GM18505 (cell line): ENCODE results near the gene DCK.
"Not testable (repeated sequence)": the region's sequence is repeated elsewhere in the genome, so short reads cannot be mapped to it uniquely, and the experiment has no call there.

Experiments used
- ATAC-seq: cut with Tn5 transposase; IDR thresholded peaks from one replicate; pipeline ENCODE4 v1.9.1; 2021; ENCODE audit not compliant: unreplicated experiment
- POLR2A ChIP-seq: IDR thresholded peaks from 4 replicates; pipeline ENCODE4 v1.6.1; 2011; ENCODE audit warnings: borderline replicate concordance; ENCODE audit not compliant: insufficient read depth, insufficient read length; ENCODE audit errors: extremely low read depth

DCK gene

DNA sequence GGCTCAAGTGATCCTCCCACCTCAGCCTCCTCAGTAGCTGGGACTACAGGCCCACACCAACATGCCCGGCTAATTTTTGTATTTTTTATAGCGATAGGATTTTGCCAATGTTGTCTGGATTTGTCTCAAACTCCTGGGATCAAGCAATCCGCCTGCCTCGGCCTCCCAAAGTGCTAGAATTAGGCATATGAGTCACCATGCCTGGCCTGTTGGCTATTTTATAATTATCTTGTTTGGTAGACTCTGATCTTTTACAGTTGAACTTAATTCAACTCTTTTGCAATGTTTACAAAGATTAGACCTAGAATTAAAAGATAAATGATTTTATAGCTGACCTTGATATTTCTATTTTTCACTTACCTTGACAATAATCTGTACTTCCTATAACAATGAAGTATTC is 18.0 kb downstream of the DCK start:
- no peak for ATAC-seq
- no peak for TF ChIP-seq POLR2A

DNA sequence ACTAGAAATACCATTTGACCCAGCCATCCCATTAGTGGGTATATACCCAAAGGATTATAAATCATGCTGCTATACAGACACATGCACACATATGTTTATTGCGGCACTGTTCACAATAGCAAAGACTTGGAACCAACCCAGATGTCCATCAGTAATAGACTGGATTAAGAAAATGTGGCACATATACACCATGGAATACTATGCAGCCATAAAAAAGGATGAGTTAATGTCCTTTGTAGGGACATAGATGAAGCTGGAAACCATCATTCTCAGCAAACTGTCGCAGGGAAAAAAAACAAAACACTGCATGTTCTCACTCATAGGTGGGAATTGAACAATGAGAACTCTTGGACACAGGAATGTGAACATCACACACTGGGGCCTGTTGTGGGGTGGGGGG is 23.9 kb downstream of the DCK start:
- not testable (repeated sequence) for ATAC-seq

DNA sequence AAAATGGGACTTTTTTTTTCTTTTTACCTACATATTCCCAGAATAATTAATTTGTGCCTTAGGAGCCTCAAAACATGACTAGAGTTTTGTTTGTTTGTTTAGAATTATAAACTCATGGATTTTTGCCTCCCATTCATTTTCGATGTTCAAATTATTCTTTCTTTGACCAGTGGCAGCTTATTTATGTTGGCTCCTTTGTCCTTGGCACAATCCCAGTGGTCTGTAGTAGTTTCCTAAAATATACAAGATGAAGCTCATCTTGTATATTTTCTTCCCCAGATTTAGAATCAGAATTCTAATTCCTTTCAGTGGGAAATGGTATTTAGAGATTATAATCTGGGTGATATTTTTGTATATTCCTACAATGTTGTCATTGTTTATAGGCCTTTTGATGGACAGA is 27.2 kb downstream of the DCK start:
- no peak for TF ChIP-seq POLR2A
- no peak for ATAC-seq

DNA sequence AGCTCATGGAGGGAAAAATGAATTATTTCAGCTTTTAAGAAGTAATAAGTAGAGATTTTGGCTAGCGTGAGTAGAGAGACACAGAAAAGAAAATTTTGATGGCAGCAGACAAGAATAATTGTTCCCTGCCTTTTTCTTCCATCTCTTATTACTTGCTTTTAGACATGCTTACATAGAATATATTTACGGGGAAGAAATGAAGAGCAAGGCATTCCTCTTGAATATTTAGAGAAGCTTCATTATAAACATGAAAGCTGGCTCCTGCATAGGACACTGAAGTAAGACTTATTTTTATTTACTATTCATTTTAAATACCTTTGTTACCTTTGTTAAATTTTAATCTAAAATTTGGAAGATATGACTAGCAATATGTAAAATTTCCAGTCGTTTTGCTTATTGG is 32.2 kb downstream of the DCK start:
- ATAC-seq: no peak
- TF ChIP-seq POLR2A: no peak

DNA sequence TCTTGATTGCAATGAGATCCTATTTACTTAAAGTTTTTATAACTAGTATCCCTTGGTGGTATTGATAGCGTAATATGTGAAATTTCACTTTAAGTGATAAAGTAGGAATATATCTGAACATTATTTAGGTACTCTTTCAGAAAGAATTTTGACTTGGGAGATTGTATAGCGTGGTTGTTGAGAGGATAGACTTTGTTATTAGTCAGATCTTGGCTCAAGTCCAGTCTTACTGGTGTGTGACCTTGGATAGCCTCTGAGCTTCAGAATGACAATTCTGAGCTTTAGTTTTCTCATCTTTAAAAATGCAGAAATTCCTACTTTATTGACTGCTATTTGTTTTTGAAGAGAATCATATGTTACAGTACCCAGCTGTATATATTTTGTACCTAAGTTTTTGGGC is 32.6 kb downstream of the DCK start:
- no peak for ATAC-seq

GRCh38 chr4:71027611-71028010 is 34.2 kb downstream of the DCK start:
- no peak for ATAC-seq
- no peak for TF ChIP-seq POLR2A

More for the DNA sequence above, 32.6 kb downstream of the DCK start:
- TF ChIP-seq POLR2A: no peak

DNA sequence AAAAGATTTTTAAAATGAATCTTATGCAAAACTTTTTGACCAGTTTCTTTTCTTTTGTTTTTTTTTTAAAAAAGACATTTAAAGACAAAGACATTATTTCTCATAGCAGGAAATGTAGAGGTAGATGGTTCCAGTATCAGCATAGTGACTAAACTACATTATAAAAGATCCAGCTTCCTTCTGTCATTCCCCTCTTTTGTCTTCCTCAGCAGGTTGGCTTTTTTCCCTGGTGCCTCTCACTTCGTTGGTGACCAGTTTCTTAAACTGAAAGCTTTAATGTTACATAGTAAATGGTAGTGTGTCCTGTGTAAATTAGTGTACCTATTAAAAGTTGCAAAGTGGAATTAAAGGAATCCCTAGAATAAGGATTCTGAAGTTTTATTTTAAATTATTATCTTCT is 36.1 kb downstream of the DCK start:
- TF ChIP-seq POLR2A: no peak
- no peak for ATAC-seq

- not testable (repeated sequence) for ATAC-seq
Observed at GRCh38 chr4:71032106-71032505, 38.7 kb downstream of the DCK start.

GRCh38 chr4:71045256-71045655 is 51.8 kb downstream of the DCK start:
- TF ChIP-seq POLR2A: no peak
- no peak for ATAC-seq

DNA sequence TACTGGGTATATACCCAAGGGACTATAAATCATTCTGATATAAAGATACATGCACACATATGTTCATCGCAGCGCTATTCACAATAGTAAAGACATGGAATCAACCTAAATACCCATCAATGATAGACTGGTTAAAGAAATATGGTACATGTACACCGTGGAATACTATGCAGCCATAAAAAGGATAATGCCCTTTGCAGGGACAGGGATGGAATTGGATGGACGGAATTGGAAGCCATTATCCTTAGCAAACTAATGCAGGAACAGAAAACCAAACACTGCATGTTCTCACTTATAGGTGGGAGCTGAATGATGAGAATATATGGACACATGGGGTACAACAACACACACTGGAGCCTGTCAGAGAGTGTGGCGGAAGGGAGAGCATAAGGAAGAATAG is 55.9 kb downstream of the DCK start:
- ATAC-seq: no peak
- TF ChIP-seq POLR2A: no peak

DNA sequence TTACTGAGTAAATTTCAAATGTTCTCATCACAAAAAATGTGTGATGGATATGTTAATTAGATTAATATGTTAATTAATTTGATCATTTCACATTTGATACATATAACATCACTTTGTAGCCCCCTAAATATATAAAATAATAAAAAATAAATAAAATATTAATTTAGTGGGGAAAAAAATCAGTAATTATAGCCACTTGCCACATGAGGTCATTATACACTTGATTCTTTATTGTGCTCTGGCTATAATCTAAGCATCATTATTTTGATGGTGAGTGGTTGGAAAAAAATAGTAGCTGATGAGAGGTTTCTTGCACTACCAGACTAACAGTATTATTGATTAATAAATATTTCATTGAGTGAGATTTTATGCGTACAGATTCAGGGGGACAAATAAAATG is 57.4 kb downstream of the DCK start:
- ATAC-seq: no peak
- no peak for TF ChIP-seq POLR2A

- no peak for ATAC-seq
- TF ChIP-seq POLR2A: no peak
Observed at GRCh38 chr4:71052034-71052433, 58.6 kb downstream of the DCK start.

DNA sequence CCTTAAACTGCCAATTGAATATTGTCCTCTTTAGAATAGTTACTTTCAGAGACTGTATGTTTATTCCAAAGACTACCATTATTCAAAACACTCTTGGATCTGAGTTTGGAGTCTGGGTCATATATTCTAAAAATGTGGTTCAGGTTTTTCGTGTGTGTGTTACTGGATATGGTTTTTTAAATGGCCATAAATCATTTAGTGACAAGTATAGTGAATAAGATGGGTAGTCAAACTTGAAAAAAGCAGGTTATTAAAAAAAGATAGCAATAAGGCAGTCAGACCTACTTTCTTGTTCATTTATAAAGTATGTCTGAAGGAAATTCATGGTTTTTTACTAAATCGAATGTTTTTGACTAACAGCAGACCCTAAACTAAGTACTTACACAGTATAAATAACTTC is 59.3 kb downstream of the DCK start:
- no peak for TF ChIP-seq POLR2A
- ATAC-seq: no peak

DNA sequence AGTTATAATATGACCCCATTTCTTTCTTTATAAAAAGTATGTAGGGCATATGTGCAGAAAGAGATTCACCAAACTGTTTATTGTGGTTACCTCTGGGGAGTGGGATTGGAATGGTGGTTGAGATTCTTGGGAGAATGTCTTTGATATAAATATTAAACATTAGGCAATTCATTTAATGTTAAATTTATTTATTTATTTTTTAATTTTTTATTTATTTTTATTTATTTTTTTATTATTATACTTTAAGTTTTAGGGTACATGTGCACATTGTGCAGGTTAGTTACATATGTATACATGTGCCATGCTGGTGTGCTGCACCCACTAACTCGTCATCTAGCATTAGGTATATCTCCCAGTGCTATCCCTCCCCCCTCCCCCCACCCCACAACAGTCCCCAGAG is 60.2 kb downstream of the DCK start:
- ATAC-seq: not testable (repeated sequence)

DNA sequence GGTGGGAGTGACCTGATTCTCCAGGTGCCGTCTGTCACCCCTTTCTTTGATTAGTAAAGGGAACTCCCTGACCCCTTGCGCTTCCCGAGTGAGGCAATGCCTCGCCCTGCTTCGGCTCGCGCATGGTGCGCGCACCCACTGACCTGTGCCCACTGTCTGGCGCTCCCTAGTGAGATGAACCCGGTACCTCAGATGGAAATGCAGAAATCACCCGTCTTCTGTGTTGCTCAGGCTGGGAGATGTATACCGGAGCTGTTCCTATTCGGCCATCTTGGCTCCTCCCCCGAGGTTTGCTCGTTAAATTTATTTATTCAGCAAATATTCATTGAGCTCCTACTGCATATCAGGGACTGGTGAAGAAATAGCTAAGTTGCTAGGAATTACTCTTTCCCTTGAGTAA is 66.1 kb downstream of the DCK start:
- not testable (repeated sequence) for ATAC-seq

- TF ChIP-seq POLR2A: no peak
- ATAC-seq: no peak
Observed at GRCh38 chr4:71062436-71062835, 69.0 kb downstream of the DCK start.
